Thoracic aorta (tissue), 2 donors: ENCODE data around the gene HOXD4. TPM values are rescaled to one million over a fixed set of nuclear protein-coding genes. Genes with fewer than 3 reads are reported as not detected.

Source experiments
- ATAC-seq: fragments of 150-250 bp; one replicate; pipeline ENCODE4 v1.8.0; 2017; ENCODE audit warnings: low read depth; ENCODE audit not compliant: insufficient number of reproducible peaks, low FRiP score
- DNase-seq: peaks from one replicate; pipeline ENCODE4 v3.0.0-alpha.2; 2020; ENCODE audit warnings: low spot score
- H3K27ac ChIP-seq, 2 donors: fragments of 200-600 bp; sonication (generic); 1 replicate in 1 of 2; 2 replicates in 1 of 2; pipeline ENCODE4 v1.5.1; 2016; ENCODE audit warnings: mild to moderate bottlenecking in 2 of 2, moderate library complexity in 2 of 2
- H3K27me3 ChIP-seq: fragments of 200-600 bp; sonication (generic); replicated peaks from 2 replicates; pipeline ENCODE4 v1.6.0; 2016; ENCODE audit warnings: mild to moderate bottlenecking; ENCODE audit not compliant: insufficient read depth
- H3K36me3 ChIP-seq: fragments of 200-600 bp; sonication (generic); one replicate; pipeline ENCODE4 v1.5.1; 2016
- H3K4me1 ChIP-seq, 2 donors: fragments of 200-600 bp; sonication (generic); 1 replicate in 1 of 2; 2 replicates in 1 of 2; pipeline versions ENCODE4 v1.5.1 to v1.6.0; 2016; ENCODE audit warnings: low read depth in 2 of 2, mild to moderate bottlenecking in 1 of 2; ENCODE audit not compliant: control insufficient read depth in 1 of 2
- H3K4me3 ChIP-seq: fragments of 200-600 bp; sonication (generic); 2 replicates; pipeline ENCODE4 v1.5.1; 2016; ENCODE audit warnings: mild to moderate bottlenecking
- H3K9me3 ChIP-seq: fragments of 200-600 bp; sonication (generic); 2 replicates; pipeline ENCODE4 v1.5.1; 2016
- CTCF ChIP-seq: fragments of 200-600 bp; sonication (generic); IDR thresholded peaks from one replicate; pipeline ENCODE4 v1.5.1; 2019; ENCODE audit warnings: antibody characterized with exemption
- total RNA-seq, 2 donors: library from RNA; depleted of rRNA; stranded (reverse); fragments of >200 nt; gene quantifications; one replicate each; pipeline versions ENCODE4 v1.1.0 to v1.2.3, GENCODE V29; 2016

HOXD4 gene
- total RNA-seq, 2 donors from 2014 or later = 4.8 to 9.3 TPM

DNA sequence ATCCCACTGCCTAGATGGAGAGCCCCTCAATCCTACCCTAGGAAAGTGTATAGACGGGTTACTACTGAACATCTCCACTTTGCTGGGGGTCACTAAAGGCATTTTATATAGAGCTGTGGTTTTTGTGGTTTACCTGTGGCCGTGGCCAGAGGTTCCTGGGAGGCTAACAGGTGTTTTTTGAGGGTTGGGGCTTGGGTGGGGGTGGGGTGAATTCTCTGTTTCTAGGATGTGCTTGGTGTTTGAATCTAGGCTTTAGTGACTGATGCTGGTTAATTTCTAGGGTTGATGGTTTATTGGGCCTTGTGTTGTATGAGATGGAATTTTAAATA lies 14.1 kb upstream of the HOXD4 start:
- no peak for DNase-seq
- H3K36me3 ChIP-seq = no peaks in the 10 kb centered on the region
- no peaks in the 10 kb centered on the region for H3K9me3 ChIP-seq
- peak overlapping the region; percentile 88 for H3K4me3 ChIP-seq
- H3K27ac ChIP-seq = peak overlapping the region; percentile 84 to 88
- TF ChIP-seq CTCF = no peak
- ATAC-seq = no peak
- no peaks in the 10 kb centered on the region for H3K27me3 ChIP-seq
- H3K4me1 ChIP-seq = peaks cover 16 to 30% of the 10 kb centered on the region in 2 donors

DNA sequence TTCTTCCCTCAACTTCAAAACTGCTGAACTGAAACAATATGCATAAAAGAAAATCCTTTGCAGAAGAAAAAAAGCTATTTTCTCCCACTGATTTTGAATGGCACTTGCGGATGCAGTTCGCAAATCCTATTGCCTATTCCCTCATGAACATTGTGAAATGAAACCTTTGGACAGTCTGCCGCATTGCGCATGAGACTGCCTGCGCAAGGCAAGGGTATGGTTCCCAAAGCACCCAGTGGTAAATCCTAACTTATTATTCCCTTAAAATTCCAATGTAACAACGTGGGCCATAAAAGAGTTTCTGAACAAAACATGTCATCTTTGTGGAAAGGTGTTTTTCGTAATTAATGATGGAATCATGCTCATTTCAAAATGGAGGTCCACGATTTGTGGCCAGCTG lies 13.4 kb upstream of the HOXD4 start:
- Histone ChIP-seq H3K27me3 (no peaks in the 10 kb centered on the region), H3K27ac (no peak overlapping the region), H3K9me3 (no peaks in the 10 kb centered on the region), H3K36me3 (no peaks in the 10 kb centered on the region), H3K4me1 (peaks cover 14 to 30% of the 10 kb centered on the region in 2 donors), H3K4me3 (peak overlapping the region; percentile 88)
- DNase-seq (no peak), ATAC-seq (no peak)
- TF ChIP-seq CTCF = no peak

DNA sequence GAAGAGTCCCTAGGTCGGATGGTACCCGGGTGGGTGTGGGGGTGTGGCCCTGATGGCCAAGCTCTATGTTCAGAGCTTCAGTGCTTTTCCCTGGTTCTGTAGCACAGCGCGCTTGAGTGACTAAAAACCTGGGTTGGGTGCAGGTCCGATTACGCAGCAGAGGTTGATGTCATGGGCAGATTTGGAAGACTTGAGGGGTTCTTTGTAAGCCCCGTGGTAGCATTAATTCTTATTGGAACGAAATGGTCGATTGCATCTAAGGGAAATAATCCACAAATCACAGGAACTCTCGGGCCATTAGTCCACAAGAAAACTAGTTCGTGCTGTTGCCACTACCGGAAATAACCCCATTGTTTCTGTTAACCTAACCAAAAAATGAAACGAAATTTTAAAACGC lies 12.8 kb upstream of the HOXD4 start:
- no peaks in the 10 kb centered on the region for H3K36me3 ChIP-seq
- no peak overlapping the region for H3K27ac ChIP-seq
- DNase-seq (no peak), ATAC-seq (no peak)
- no peaks in the 10 kb centered on the region for H3K9me3 ChIP-seq
- TF ChIP-seq CTCF = no peak
- H3K4me1 ChIP-seq = peaks cover 11 to 26% of the 10 kb centered on the region in 2 donors
- H3K4me3 ChIP-seq = no peak overlapping the region
- no peaks in the 10 kb centered on the region for H3K27me3 ChIP-seq

DNA sequence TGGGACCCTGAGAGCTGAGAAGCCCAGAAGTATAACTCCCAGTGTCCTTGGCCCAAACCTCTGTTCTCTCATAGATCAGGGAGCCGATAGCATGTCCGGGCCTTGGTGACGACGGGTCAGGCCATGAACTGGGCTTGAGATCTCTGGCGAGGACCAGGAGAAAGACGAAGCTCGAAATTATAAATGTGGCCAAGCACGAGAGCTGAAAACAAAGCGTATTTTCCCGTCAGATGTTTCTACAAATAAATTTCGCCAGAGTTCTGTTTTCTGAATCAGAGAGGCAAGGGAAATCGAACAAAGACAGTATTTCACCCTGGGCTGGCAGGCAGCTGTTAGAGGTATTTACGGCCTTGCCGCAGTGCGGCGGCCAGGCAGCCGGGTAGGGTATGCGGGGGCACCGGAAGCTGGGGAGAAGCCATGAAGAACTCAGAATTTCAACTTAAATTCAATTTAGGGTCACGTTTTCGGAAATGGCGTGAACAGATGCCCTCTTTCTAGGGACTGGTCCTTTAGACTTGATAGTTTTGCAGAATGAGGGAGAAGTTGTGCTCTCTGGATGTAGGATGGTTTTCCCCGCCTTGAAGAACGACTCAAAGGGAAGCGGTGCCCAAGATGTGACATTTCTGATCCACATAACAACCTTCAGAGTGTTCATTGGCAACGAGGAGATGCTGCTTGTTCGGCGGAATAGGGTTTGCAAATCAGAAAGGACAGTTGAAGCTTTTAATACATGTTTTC lies 12.3 kb upstream of the HOXD4 start:
- Histone ChIP-seq H3K27ac (no peak overlapping the region), H3K4me1 (peaks cover 11 to 25% of the 10 kb centered on the region in 2 donors), H3K27me3 (no peaks in the 10 kb centered on the region), H3K4me3 (peak overlapping the region; percentile 71), H3K9me3 (no peaks in the 10 kb centered on the region), H3K36me3 (no peaks in the 10 kb centered on the region)
- TF ChIP-seq CTCF = no peak
- DNase-seq = no peak
- ATAC-seq = no peak

- TF ChIP-seq CTCF = no peak
- Histone ChIP-seq H3K9me3 (no peaks in the 10 kb centered on the region), H3K27ac (peak overlapping the region in 1 of 2 donors; percentile 39), H3K36me3 (no peaks in the 10 kb centered on the region), H3K4me1 (peaks cover 11 to 25% of the 10 kb centered on the region in 2 donors), H3K27me3 (no peaks in the 10 kb centered on the region), H3K4me3 (peak overlapping the region; percentile 71)
- ATAC-seq = no peak
- no peak for DNase-seq
These were observed 11.5 kb upstream of the HOXD4 start for GRCh38 chr2:176139661-176140512.
